Hindlimb muscle (tissue), 1 donor: ENCODE data around the gene PCSK2. TPM values are rescaled to one million over a fixed set of nuclear protein-coding genes. Genes with fewer than 3 reads are reported as not detected.
"Not testable (repeated sequence)": the region's sequence is repeated elsewhere in the genome, so short reads cannot be mapped to it uniquely, and the experiment has no call there.

ENCODE experiments used
- DNase-seq: peaks from one replicate; pipeline ENCODE4 v3.0.0-alpha.2; 2013
- polyA plus RNA-seq: library from polyadenylated mRNA; unstranded; fragments of 120-200 nt; gene quantifications from one replicate; pipeline ENCODE4 v1.2.1, GENCODE V29; 2013; ENCODE audit not compliant: insufficient read length

Gene PCSK2
- polyA plus RNA-seq, result 0.71 TPM

DNA sequence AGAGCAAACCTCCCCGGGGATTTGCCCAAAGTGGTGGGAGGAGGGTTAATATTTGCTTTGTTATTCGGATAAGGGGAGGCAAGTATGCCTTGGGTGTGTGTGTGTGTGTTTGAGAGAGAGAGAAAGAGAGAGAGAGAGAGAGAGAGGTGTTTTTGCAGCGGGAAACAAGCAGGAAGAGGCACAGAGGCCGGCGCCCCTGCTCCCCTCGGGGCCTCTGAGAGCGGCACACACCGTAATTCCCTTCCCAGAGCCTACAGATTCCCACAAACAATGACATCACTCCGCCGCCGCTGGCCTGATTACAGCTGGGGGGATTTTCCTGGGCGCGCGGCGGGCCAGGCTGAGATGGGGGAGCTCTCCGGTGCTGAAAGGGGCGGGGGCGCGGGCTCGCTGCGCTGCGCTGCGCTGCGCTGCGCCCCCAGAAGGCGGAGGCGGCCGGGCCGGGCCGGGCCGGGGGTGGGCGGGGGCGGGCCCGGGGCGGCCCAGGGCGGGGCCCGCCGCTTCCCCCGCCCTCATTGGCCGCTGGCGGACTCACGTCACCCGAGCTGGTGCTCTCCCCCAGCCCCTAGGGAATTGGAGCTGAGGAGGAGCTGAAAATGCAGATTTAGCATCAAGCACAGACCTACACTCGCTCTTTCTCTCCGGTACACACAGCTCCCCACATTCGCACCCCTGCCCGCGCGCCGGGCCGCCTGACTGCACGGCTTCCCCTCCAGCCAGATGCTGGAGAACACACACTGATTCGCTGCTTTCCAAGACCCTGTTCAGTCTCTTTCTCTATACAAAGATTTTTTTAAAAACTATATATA, at the start of gene PCSK2:
PCSK2 (plus strand) TSS at position 631 of the 809 bp plus-strand sequence. CDS start 266 bp downstream, outside the sequence.
- peak; percentile 66 for DNase-seq

DNA sequence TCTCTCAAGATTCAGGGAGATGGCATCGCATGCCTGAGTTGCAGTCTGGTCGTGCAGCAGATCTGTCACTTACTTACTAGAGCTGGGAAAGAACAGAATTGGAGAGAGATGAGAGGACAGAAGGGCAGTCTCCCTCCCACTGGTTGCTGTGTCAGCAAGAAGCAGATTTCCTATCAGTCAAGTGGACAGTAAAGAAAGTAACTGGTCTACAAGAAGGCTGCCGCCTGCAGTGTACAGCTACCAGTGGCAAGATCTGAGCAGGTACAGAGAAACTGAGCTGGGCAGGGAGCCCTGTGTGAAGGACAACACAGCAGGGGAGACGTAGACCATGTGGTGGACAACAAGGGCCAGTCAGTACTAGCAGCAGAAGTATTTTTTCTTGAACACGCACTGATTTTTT, 49.5 kb upstream of the PCSK2 start:
- DNase-seq, result no peak

DNA sequence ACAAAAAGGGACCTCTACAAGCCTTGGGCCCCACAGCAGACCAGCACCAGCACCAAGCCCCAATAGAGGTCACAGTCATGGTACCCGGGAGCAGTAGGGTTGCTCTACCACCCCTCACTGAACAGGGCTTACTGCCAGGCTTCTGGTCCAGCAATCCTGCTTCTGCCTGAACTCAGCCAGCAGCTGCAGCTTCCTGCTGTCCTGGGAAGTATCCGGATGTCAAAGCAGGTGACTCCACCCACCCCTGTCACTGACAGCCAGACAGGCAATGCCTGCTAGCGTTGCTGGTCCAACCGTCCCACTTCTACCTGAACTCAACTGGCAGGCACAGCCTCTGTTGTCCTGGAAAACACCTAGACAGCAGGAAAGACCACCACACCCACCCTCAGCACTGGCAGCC, 47.0 kb upstream of the PCSK2 start:
- no peak for DNase-seq

- no peak for DNase-seq
Measured at GRCh38 chr20:17189976-17190695, 36.7 kb upstream of the PCSK2 start.

DNA sequence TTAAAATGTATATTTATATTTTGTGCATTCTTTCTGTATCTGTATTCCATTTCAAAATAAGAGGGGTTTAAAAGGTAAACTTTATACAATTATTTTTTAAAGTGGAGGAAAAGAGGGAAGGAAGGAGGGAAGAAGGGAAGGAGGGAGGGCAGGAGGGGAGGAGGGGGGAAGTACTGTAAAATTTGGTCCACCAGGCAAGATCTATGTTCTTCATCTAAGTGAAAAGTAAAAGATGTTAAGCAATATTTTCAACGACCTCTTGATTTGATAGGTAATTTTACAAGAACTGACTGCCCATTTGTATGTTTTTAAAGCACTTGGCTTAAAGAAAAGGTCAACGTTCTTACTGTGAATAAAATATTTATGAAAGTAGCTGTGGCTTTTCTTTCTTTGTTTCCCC, 29.8 kb upstream of the PCSK2 start:
- no peak for DNase-seq

DNA sequence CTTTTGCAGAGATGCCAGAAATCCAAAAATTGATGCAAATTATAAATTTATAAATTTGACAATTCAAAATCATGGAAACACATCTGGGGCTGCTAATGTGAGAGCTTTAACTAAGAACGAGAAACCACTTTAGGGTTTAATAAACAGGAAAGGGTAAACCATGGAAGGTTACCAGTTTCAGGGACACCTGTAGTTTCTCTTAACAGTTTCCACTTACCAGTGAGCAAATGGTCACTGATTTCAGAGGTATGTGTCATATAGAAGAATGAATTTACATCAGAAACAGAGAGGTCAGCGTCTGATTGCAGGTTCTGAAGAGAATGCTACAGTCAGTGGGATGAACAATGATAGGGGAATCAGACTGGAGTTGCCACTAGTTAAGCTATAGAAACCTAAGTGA, 24.8 kb upstream of the PCSK2 start:
- no peak for DNase-seq

DNA sequence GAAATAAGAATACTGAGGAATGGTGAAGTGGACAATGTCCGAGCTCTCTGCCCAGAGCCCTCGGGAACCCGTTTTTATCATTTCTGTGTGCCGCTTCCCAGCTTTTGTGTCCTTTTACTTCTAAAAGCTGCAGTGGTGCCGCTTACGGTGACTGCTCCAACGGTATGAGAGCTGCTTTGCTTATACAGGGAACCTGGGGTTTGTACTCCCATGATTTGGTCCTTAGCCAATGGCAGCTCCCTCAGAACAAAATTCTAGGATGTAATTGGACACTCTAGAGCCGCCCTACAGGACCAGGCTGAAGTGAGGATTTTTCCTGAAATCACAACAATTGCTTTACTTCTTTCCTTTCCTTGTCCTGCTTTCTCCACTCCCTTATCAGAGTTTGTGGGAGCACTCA, 24.2 kb upstream of the PCSK2 start:
- DNase-seq, result no peak

- DNase-seq, result no peak
Measured at GRCh38 chr20:17205084-17205813, 21.6 kb upstream of the PCSK2 start.

GRCh38 chr20:17210387-17210786, 16.5 kb upstream of the PCSK2 start:
- DNase-seq, result no peak

- no peak for DNase-seq
Measured at GRCh38 chr20:17210983-17211382, 15.9 kb upstream of the PCSK2 start.

GRCh38 chr20:17215167-17215566, 11.7 kb upstream of the PCSK2 start:
- DNase-seq, result no peak

DNA sequence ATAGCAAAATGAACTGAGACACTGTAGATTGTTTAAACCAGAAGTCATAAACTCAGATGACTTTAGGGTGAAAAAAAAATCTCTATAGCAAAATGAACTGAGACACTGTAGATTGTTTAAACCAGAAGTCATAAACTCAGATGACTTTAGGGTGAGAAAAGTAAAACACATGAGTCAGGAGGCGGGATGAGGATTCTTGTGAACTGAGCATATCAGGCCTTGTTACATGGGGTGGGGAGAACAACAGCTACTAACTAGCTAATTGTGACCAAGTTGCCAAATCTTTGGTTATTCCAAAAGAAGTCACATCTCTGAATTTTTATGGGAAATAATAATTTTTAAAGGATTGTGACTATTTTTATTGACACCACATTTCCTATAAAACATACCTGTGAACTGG, 7.0 kb upstream of the PCSK2 start:
- DNase-seq, result not testable (repeated sequence)

DNA sequence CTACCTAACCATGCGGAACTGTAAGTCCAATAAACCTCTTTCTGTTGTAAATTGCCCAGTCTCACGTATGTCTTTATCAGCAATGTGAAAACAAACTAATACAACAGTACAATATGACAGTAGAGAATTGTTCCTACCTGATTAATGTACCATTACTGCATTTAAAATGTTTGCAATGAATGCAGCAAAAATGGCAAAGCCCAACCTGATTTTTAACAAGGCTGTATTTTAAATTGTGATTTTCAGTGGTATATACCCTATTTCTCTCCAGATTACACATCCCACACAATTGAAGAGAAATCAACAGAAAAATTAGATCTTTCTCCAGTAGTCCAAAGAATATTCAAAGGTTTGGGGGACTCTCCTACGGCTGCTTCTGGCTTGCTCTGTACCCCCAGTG, 3.3 kb upstream of the PCSK2 start:
- no peak for DNase-seq

DNA sequence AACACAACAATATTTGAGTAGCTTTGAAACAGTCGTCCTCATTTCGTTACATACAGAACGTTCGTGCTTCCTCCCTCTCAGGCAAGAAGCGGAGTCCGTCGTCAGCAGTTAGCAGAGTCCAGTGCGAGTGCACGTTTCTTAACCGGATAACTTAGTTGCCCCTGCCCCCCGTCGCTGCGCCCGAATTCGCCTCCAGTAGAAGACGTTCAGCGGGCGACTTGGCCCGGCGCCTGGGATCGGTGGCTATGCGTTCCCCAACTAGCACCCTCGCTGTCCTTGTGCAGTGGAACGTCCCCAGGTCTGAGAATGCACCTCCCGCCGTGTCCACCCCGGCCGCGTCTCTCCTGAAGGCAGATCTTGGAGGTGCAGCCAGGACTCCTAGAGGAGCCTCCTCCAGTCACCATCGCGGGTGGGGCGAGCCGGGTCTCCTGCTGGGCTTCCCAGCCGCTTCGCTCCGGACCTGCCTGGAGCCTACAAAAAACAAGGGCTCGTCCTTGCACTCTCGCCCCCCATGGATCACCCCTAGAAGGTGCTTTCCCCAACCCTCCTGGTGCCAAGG, 910 bp upstream of the PCSK2 start:
- no peak for DNase-seq

- DNase-seq, result no peak
Measured at GRCh38 chr20:17227219-17227575, 357 bp downstream of the PCSK2 start.

DNA sequence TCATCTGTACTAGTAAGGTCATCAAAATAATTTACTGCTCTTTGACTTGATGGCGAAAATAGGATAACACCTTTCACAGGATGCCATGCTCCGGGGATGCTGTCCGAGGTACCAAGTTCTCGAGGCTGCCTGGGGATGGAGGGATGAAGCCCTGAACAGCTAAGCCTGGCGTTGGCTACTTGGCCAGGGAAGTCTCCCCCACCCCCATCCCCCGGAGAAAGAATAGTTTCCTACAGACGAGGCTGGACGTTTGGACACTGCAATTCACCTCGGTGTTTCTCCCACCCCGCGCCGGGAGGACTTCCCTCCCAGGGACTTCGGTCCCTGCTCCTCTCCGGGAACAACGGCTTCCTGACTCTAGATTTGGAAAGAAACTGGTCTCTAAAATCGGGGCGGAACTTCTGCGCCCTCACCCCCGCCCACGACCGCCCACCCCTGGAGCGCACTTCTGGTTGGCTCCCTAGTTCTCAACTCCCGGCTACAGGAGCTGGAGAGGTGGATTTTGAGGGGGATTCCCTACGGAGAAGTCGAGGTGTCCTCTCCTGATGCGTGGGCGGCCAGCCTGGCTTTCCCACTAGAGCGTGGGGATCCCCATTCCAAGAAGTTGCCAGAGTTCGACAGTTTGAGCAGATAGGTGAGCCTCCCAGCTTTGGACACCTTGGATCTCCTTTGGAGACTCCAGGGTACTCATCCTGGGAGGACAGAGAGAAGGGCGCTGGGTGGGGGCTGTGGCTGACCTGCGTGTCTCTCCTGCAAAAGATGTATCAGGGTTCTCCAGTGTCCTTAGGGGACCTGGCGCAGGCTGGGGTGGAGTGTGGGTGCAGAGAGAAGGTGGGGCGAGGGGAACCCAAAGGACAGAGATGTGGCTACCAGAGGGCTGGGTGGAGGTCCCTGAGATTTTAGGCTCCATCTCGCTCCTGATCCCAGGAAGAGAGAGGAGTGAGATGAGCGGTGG, 1.1 kb downstream of the PCSK2 start:
- DNase-seq, result peak; percentile 7

GRCh38 chr20:17228624-17229061, 1.8 kb downstream of the PCSK2 start:
- no peak for DNase-seq

- DNase-seq, result no peak
Measured at GRCh38 chr20:17229256-17229655, 2.4 kb downstream of the PCSK2 start.

DNA sequence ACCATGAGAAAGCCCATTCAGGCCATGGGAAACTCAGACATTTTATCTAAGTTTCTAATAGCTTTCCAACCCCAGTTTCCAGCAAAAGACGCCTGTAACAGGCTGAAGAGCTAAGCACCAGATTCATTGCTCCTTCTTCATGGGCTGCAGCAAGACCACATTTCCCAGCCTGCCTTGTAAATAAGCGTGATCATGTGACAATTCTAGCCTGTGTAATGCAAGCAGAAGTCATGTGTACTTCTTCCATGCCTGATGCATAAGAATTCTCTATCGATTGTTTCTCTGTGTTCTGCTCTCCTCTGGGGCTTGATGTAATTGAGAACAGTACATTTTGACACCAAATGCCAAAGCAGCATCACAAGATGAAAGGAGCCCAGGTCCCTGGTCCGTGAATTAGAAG, 6.8 kb downstream of the PCSK2 start:
- no peak for DNase-seq

GRCh38 chr20:17236766-17237165, 9.9 kb downstream of the PCSK2 start:
- DNase-seq, result no peak

- no peak for DNase-seq
Measured at GRCh38 chr20:17248224-17248623, 21.4 kb downstream of the PCSK2 start.

- DNase-seq, result no peak
Measured at GRCh38 chr20:17262786-17263185, 35.9 kb downstream of the PCSK2 start.
